Peyer's patch (tissue), 4 donors: ENCODE data around the gene MACC1.

ENCODE experiments used
- CTCF ChIP-seq, 6 experiments: fragments of 450-650 bp in 4 of 6; fragments of 200-600 bp in 2 of 6; sonication (generic) in 1 of 6; IDR thresholded peaks; one replicate each; pipeline ENCODE4 v1.5.1; 2017 to 2019; ENCODE audit warnings: antibody characterized with exemption in 6 of 6, mild to moderate bottlenecking in 3 of 6, moderate library complexity in 1 of 6
- POLR2A ChIP-seq, 2 donors: fragments of 450-650 bp; IDR thresholded peaks; one replicate each; pipeline ENCODE4 v1.5.1; 2017; ENCODE audit warnings: antibody characterized with exemption in 2 of 2, mild to moderate bottlenecking in 2 of 2, moderate library complexity in 2 of 2

DNA sequence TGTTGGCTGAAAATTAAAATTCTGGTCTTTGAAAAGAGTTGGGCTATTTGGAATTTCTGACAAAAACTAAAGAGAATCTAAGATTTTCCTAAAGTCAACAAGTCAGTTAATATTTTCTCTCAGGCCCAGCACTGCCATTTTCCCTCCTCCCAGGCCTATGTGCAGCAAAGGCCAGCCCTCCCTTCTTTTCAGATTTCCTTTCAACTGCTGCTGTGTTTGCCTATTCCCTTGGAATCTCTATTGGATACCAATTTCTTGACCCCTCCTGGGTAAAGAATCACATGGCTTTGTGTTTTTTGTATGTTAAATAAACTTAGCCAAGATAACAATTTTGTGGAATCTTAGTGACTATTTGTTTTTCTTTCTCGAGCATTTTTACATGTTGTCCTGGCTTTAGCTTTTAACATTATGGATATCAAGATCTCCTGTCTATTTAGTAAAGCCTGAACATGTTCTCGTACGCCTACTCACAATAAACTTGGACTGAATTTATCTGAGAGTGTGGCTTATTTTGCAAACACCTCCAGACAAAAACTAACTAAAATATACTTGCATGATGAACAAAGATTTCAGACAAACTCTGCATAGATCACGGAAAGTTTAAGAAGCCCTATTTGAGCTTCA, 19.9 kb downstream of the MACC1 start:
- TF ChIP-seq CTCF (IDR thresholded peaks at IDR 0.05), result no peak
- no peak for TF ChIP-seq POLR2A (IDR thresholded peaks at IDR 0.05)
